HUES64 (cell line): ENCODE results near the gene GARRE1.

Source experiments
- H3K27ac ChIP-seq: 2 replicates; pipeline ENCODE4 v1.7.0; 2013; ENCODE audit warnings: low read depth, low read length, inconsistent platforms
- H3K27me3 ChIP-seq: 2 replicates; pipeline ENCODE4 v1.6.1; 2013; ENCODE audit warnings: mild to moderate bottlenecking, low read length; ENCODE audit not compliant: insufficient read depth
- H3K36me3 ChIP-seq: 2 replicates; pipeline ENCODE4 v1.6.1; 2013; ENCODE audit warnings: mild to moderate bottlenecking, low read length; ENCODE audit not compliant: insufficient read depth
- H3K4me1 ChIP-seq: 2 replicates; pipeline ENCODE4 v1.6.1; 2013; ENCODE audit warnings: mild to moderate bottlenecking, low read length, moderate library complexity; ENCODE audit not compliant: insufficient read depth
- H3K4me3 ChIP-seq: 2 replicates; pipeline ENCODE4 v1.5.1; 2013; ENCODE audit warnings: mild to moderate bottlenecking, low read length, moderate library complexity
- H3K9ac ChIP-seq: 2 replicates; pipeline ENCODE4 v1.6.1; 2013; ENCODE audit warnings: mild to moderate bottlenecking, low read depth, low read length
- H3K9me3 ChIP-seq: 2 replicates; pipeline ENCODE4 v1.6.1; 2013; ENCODE audit warnings: low read depth, low read length; ENCODE audit not compliant: insufficient read depth
- WGBS: fragments of 150-250, 120-280 bp; methylation state at CpG from one replicate; pipeline ENCODE4 v1.1.7; 2013; ENCODE audit warnings: missing lambda C conversion rate; 5-methylcytosine and 5-hydroxymethylcytosine counted together

The GARRE1 gene

DNA sequence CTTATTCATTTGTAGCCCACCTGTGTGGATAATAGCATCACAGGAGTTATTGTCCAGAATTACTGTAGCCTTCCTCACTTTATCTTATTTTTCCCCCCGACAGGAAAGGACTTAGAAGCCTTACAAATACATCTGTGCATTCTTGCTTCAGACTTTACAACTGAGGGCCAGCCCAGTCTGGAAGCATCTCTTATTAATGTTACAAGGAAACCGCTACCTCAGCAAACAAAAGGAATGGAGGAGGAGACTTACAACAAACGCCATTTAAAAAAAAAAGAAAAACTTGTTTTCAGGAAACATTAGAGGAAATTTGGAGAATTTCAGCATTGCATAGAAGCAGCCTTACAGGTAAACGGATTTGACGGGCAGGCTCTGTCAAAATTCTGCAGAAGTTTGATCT, 45.2 kb downstream of the GARRE1 start:
- Histone ChIP-seq H3K4me1 (no peaks in the 10 kb centered on the region), H3K27ac (no peak overlapping the region), H3K36me3 (peaks cover 17% of the 10 kb centered on the region), H3K27me3 (no peaks in the 10 kb centered on the region), H3K9ac (no peak overlapping the region), H3K4me3 (no peak overlapping the region), H3K9me3 (no peaks in the 10 kb centered on the region)
- WGBS: 95% methylated on average over 5 of the region's 5 CpGs

DNA sequence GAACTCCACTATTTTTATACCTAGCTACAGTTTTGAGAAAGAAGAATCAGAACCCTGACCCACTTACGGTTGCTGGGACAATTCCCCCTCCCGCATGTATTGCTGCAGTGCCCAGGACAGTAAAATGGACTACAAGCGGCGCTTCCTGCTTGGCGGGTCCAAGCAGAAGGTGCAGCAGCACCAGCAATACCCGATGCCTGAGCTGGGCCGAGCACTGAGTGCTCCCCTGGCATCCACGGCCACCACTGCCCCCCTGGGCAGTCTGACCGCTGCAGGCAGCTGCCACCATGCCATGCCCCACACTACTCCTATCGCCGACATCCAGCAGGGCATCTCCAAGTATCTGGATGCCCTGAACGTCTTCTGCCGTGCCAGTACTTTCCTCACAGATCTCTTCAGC, 46.0 kb downstream of the GARRE1 start:
- Histone ChIP-seq H3K4me3 (no peak overlapping the region), H3K27me3 (no peaks in the 10 kb centered on the region), H3K27ac (no peak overlapping the region), H3K4me1 (peaks cover 5% of the 10 kb centered on the region; the same call in 1 of the 2 replicates), H3K36me3 (peaks cover 17% of the 10 kb centered on the region), H3K9me3 (no peaks in the 10 kb centered on the region), H3K9ac (no peak overlapping the region)
- WGBS: 95% methylated on average over 13 of the region's 13 CpGs

GRCh38 chr19:34300962-34301361, 46.6 kb downstream of the GARRE1 start:
- 97% methylated on average over 3 of the region's 3 CpGs for WGBS
- peaks cover 10% of the 10 kb centered on the region; the same call in 1 of the 2 replicates for H3K4me1 ChIP-seq
- no peak overlapping the region for H3K9ac ChIP-seq
- H3K27me3 ChIP-seq: no peaks in the 10 kb centered on the region
- H3K9me3 ChIP-seq: no peaks in the 10 kb centered on the region
- H3K36me3 ChIP-seq: peaks cover 17% of the 10 kb centered on the region
- H3K4me3 ChIP-seq: no peak overlapping the region
- H3K27ac ChIP-seq: no peak overlapping the region
